Lower lobe of right lung (tissue), 2 donors: ENCODE results near the gene PI4KA. TPM values are rescaled to one million over a fixed set of nuclear protein-coding genes. Genes with fewer than 3 reads are reported as not detected.
A peak's percentile ranks its signal among the peaks of the same experiment; 100 is the strongest.

Source experiments
- ATAC-seq, 2 donors: fragments of 200-7000 bp; cut with Tn5 transposase; one replicate each; pipeline ENCODE4 v1.9.1; 2020 to 2022; ENCODE audit warnings: mild to moderate bottlenecking in 2 of 2, moderate library complexity in 2 of 2
- DNase-seq: peaks from one replicate; pipeline ENCODE4 v3.0.0-alpha.2; 2020
- H3K27ac ChIP-seq: fragments of 200-600 bp; one replicate; pipeline ENCODE4 v1.8.0; 2022
- H3K27me3 ChIP-seq: fragments of 200-600 bp; one replicate; pipeline ENCODE4 v1.8.0; 2022; ENCODE audit warnings: low read depth
- H3K36me3 ChIP-seq: fragments of 200-600 bp; one replicate; pipeline ENCODE4 v1.8.0; 2022; ENCODE audit warnings: mild to moderate bottlenecking
- H3K4me1 ChIP-seq: fragments of 200-600 bp; one replicate; pipeline ENCODE4 v1.8.0; 2022
- H3K4me3 ChIP-seq: fragments of 200-600 bp; one replicate; pipeline ENCODE4 v1.8.0; 2022; ENCODE audit warnings: mild to moderate bottlenecking
- H3K9me3 ChIP-seq: fragments of 200-600 bp; one replicate; pipeline ENCODE4 v1.8.0; 2022
- CTCF ChIP-seq: fragments of 200-600 bp; IDR thresholded peaks from one replicate; pipeline ENCODE4 v1.8.0; 2022; ENCODE audit warnings: antibody characterized with exemption, mild to moderate bottlenecking
- intact Hi-C: fragments of 100-400 bp; cut with DNase I; formaldehyde crosslinking; loops from one replicate; pipeline ENCODE4 v1.11.0; 2022
- total RNA-seq: library from RNA; stranded (reverse); fragmentation: NEBNext Ultra II Directional; extraction: Animal tissue kit (Norgen Biotek cat#: 25700); gene quantifications from one replicate; pipeline ENCODE4 v1.2.1, GENCODE V29; 2021
- donor health status: DM: no; HTN: yes; CAD: no; lungs with severe emphysema.

Gene PI4KA
- total RNA-seq, 1 donor from 2014 or later: 109 TPM

- Histone ChIP-seq H3K27me3 (no peaks in the 10 kb centered on the region), H3K9me3 (no peaks in the 10 kb centered on the region), H3K36me3 (peaks cover 93% of the 10 kb centered on the region), H3K4me1 (peaks cover 35% of the 10 kb centered on the region), H3K4me3 (no peak overlapping the region), H3K27ac (peak overlapping the region; percentile 46)
- ATAC-seq (peak; percentile 45 to 61), DNase-seq (peak; percentile 61)
- intact Hi-C loops: no loop called here
- no peak for TF ChIP-seq CTCF
These were observed 109.2 kb downstream of the PI4KA start for GRCh38 chr22:20749453-20749852.

GRCh38 chr22:20748731-20749428 is 109.7 kb downstream of the PI4KA start:
- no peaks in the 10 kb centered on the region for H3K27me3 ChIP-seq
- H3K27ac ChIP-seq: peak overlapping the region; percentile 46
- H3K36me3 ChIP-seq: peaks cover 98% of the 10 kb centered on the region
- DNase-seq (no peak), ATAC-seq (peak; percentile 83 to 89)
- TF ChIP-seq CTCF: no peak
- H3K9me3 ChIP-seq: no peaks in the 10 kb centered on the region
- peaks cover 35% of the 10 kb centered on the region for H3K4me1 ChIP-seq
- H3K4me3 ChIP-seq: no peak overlapping the region
- intact Hi-C loops: no loop called here

- Histone ChIP-seq H3K4me1 (peaks cover 35% of the 10 kb centered on the region), H3K4me3 (no peak overlapping the region), H3K27me3 (no peaks in the 10 kb centered on the region), H3K27ac (peak overlapping the region; percentile 46), H3K36me3 (peaks cover 99% of the 10 kb centered on the region), H3K9me3 (no peaks in the 10 kb centered on the region)
- ATAC-seq (no peak), DNase-seq (no peak)
- intact Hi-C loops: no loop called here
- no peak for TF ChIP-seq CTCF
These were observed 110.5 kb downstream of the PI4KA start for GRCh38 chr22:20748082-20748481.

- DNase-seq (no peak), ATAC-seq (no peak)
- Histone ChIP-seq H3K4me3 (no peak overlapping the region), H3K4me1 (peaks cover 35% of the 10 kb centered on the region), H3K9me3 (no peaks in the 10 kb centered on the region), H3K27ac (no peak overlapping the region), H3K27me3 (no peaks in the 10 kb centered on the region), H3K36me3 (peaks cover 99% of the 10 kb centered on the region)
- intact Hi-C loops: no loop called here
- no peak for TF ChIP-seq CTCF
These were observed 111.4 kb downstream of the PI4KA start for GRCh38 chr22:20747223-20747622.

GRCh38 chr22:20746431-20747189 is 112.0 kb downstream of the PI4KA start:
- Histone ChIP-seq H3K27ac (no peak overlapping the region), H3K36me3 (peaks cover 99% of the 10 kb centered on the region), H3K4me3 (no peak overlapping the region), H3K27me3 (no peaks in the 10 kb centered on the region), H3K4me1 (peaks cover 33% of the 10 kb centered on the region), H3K9me3 (no peaks in the 10 kb centered on the region)
- DNase-seq (no peak), ATAC-seq (no peak)
- intact Hi-C loops: no loop called here
- no peak for TF ChIP-seq CTCF
